Mesenteric fat pad (tissue), 1 donor: ENCODE results near the gene POU6F2. TPM values are rescaled to one million over a fixed set of nuclear protein-coding genes. Genes with fewer than 3 reads are reported as not detected.
"Not testable (repeated sequence)": the region's sequence is repeated elsewhere in the genome, so short reads cannot be mapped to it uniquely, and the experiment has no call there.

Source experiments
- DNase-seq: peaks from one replicate; pipeline ENCODE4 v3.0.0-alpha.2; 2020; ENCODE audit warnings: low spot score
- total RNA-seq: library from RNA; stranded (reverse); fragmentation: NEBNext Ultra II Directional; extraction: Animal tissue kit (Norgen Biotek cat#: 25700); gene quantifications from one replicate; pipeline ENCODE4 v1.2.1, GENCODE V29; 2021
- donor health status: DM: yes; HTN: yes; CAD: no.

Gene POU6F2
- total RNA-seq, 1 donor from 2014 or later = 0.39 TPM

GRCh38 chr7:38978491-38978890, 782 bp downstream of the POU6F2 start:
- no peak for DNase-seq

- DNase-seq = no peak
Observed at GRCh38 chr7:38992203-38992602, 14.5 kb downstream of the POU6F2 start.

- no peak for DNase-seq
Observed at GRCh38 chr7:39001595-39001994, 23.9 kb downstream of the POU6F2 start.

DNA sequence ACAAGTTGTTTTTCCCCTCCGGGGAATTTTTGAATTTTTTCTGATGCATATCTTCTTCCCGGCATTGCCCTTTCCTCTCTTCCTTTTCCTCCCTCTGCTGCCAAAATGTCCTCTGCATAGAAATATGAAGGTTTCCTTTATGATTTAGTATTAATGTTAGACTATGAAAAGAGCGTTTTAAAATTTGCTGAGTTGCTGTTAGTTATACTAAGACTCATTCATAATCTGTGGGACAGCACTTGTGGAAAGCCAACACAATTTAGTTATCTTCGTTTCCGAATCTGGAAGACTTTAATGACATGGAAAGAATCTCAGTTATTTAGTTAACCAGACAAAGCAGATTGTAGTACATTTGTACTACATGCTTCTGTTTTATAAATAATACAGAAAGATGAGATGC, 25.0 kb downstream of the POU6F2 start:
- no peak for DNase-seq

- DNase-seq = no peak
Observed at GRCh38 chr7:39005036-39005435, 27.3 kb downstream of the POU6F2 start.

DNA sequence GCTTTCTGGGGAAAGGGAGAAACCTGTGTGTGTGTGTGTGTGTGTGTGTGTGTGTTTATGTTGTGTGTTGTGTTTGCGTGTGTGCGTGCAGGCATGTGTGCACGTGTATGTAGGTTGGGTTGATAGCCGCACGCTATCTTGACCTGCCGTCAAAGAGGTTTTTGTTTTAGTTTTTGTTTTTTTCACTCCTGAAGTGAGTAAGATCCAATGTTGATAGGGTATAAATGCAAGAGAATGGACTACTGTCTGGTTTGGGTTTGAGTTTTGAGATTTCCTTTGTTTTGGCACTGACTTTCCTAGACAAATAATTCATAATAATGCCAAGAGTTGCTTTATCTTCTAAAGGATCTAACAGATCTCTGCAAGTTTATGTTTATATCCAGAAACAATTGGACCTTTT, 27.8 kb downstream of the POU6F2 start:
- no peak for DNase-seq

GRCh38 chr7:39013049-39013939, 35.6 kb downstream of the POU6F2 start:
- DNase-seq = not testable (repeated sequence)

DNA sequence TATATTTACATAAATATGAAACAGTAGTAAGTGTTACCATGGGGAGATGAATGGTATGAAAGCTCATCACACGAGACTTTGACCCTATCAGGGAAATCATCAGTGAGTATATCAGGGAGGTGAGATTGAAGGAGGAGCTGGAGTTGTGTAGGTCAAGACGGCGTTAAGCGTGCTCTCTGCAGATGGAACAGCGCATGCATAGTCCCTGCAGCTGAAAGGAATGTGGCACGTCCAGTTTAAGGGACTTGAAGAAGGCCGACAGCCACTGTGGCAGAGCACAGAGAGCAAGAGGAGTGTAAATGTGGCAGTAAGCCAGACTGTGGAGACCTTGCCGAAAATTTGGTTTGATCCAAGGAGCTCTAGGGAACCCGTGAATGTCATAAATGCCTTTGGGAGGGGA, 38.9 kb downstream of the POU6F2 start:
- DNase-seq = no peak

- DNase-seq = no peak
Observed at GRCh38 chr7:39017369-39017915, 39.7 kb downstream of the POU6F2 start.

DNA sequence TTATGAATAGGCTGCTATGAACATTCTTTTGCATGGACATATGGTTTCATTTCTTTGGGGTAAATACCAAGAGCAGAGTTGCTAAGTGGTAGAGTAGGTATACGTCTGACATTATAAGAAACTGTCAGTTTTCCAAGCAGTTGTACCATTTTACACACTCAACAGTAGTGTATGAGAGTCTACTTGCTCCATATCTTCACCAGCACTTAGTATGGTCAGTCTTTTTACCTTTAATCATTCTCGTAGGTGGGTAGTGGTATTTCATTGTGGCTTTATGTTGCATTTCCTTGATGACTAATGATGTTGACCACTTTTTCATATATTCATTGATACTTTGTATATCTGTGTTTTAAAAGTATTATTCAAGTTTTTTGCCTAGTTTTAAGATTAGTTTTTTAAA, 45.1 kb downstream of the POU6F2 start:
- no peak for DNase-seq

- DNase-seq = no peak
Observed at GRCh38 chr7:39027491-39027890, 49.8 kb downstream of the POU6F2 start.

DNA sequence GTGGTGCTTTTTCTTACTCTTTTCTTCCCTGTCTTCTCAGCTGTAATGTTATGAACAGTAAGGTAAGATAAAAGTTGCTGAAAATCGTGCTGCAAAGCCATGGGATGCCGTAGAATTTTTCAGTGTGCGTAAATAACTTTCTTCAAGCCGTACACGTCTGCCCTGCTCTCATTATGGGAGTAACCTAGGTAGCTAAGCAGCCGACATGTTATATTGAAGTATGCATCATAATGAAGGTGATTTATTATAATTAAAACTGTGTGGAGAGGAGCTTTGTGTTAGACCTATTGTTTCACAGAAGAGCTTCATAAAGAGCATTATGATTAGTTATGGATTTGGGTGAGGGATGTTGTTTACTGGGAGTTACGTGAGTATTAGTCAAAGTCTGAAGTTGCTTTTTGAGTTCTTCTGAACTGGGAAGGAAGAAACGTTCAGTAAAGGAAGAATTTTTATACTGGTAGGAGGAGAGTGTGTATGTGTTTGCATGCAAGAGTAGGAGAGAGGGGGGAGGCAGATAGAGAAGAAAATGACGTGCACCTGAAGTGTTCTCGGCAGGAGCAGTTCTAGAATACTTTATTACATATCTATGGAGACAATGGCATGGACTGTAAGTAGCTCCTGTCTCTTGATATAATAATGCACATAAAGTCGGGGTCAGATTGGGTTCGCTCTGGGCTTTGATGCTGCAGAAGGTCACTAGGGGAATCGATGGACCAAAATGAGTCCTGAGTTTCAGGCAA, 56.3 kb downstream of the POU6F2 start:
- DNase-seq = no peak

DNA sequence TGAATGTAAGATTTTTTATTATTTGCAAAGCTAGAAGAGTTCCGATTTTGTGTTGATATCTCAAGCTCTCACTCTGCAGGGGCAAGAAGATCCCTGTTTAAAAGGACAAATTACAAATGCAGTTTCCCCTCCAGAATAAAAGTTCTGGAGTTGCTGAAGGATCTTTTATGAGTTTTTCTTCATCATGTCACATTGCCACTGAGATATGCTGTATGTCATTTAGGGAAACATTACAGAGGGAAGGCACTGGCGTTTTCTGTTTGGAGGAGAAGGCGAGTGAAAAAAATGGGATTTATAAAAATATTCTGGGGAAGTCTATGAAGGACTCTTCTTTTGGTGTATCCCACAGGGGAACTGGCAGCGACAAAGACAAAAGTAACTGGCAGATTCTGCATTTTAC, 57.4 kb downstream of the POU6F2 start:
- DNase-seq = no peak

DNA sequence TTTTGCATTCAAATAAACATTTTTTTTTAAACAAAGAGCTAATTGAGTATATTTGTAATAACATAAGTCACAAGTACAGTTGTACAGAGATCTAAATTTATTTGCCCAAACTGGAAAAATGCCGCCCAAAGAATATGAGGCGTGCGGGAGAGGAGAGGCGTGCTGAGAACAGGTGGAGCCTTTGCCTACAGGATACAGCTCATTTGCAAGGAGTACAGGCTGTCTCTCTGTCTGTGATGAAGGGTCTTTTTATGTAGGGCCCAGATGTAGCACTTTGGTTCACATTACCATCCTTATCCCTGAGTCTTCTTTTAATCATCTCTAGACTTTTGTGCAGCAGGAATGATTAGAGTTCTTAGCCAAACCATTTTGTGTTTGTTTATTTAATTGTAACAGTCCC, 58.2 kb downstream of the POU6F2 start:
- DNase-seq = no peak

DNA sequence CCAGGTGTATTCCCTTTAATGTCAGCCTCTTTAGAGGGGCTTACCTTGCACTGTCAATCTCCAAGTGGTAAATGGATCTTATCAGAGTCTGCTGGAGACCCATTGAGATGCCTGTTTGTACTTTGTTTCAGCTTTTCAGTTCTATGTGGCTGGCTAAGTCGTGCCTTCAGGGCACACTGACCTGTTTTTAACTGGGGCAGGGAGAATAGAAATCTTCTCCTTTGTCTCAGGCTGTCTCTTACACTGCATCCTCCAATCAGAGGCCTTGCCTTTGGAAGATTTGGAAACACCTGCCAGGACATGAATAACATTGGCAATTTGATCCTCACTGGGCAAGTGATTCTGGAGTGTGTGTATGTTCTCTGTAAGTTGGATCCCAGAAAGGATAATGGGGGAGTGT, 65.0 kb downstream of the POU6F2 start:
- no peak for DNase-seq

- no peak for DNase-seq
Observed at GRCh38 chr7:39043531-39043930, 65.8 kb downstream of the POU6F2 start.

DNA sequence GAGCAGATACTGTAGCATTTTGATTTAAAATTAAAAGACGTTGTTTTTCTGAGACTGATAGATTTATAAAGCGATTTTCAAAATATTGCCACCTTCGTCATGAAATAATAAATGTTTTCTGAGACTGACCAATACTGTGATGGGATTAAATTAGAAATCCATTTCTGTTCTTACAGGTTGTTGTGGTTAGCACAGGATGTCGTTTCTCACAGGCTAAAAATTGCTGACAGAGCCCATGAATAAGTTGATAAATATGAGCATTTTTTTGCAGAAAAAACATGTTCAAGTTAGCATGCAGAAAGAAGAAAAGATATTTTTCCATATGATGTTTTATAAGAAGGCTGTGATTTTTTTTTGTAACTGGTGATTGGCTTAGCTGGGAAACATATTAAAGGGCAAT, 66.8 kb downstream of the POU6F2 start:
- DNase-seq = no peak

DNA sequence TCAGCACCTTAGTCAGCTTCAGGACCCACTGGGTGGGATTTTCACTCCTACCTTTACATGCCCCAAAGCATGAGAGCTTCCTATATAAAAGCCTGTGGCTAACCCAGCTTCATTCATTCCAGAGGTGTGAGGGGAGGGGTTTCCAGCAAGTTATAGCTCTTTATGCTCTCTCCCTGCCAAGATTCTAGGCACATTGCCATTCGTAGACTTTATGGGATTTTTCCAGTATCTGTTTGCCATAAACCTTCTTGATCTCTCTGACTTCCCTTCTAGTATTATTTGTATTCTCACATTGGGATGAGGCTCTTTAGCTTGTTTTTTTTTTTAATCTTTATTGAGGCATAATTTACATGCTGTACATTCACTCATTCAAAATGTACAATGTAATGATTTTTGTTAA, 67.5 kb downstream of the POU6F2 start:
- DNase-seq = no peak

- no peak for DNase-seq
Observed at GRCh38 chr7:39051279-39051678, 73.6 kb downstream of the POU6F2 start.

DNA sequence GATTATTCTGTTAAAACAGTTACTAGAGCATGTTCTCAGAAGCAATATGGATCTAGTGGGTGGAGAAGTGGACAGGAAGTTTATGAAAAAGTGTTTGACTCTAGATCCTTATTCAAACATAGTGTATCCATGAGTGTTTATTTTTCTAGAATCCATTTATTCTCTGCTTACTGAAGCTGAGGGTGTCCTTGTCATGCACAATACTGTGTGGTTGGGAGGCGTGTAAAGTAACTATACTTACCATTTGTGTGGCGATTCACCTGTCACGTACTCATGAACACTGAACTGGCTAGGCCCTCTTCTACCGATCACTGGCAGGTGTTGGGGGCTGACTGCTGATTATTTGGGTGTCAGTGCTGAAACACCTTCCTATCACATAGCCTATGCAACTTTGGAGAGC, 74.0 kb downstream of the POU6F2 start:
- no peak for DNase-seq

DNA sequence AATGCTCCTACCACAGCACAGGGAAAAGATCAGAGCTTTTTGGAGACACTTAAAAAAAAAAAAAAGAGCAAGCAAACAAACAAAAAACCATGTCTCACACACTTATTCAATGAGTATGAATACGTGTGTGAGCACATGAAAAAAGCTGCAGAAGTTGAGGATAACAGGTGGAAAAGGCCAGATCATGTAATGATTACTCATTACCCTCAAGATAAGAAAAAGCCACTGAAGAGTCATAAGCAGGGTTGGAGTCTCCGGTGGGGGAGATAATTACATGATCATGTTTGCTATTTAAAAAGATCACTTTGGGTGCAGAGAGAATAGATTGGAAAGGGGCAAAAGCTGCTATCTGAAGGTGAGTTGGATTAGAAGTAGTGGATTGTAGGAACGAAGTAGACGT, 77.0 kb downstream of the POU6F2 start:
- DNase-seq = no peak

GRCh38 chr7:39056153-39056552, 78.4 kb downstream of the POU6F2 start:
- no peak for DNase-seq
